Nephron progenitor cell (in vitro differentiated cells): ENCODE data around the gene CCNJL.
"Not testable (repeated sequence)": the region's sequence is repeated elsewhere in the genome, so short reads cannot be mapped to it uniquely, and the experiment has no call there.

Experiments used
- DNase-seq: peaks from one replicate; pipeline ENCODE4 v3.0.0; 2021
- H3K27ac Mint-ChIP-seq: 2 replicates; pipeline ENCODE4 v1.8.0; 2021; ENCODE audit warnings: mild to moderate bottlenecking, moderate library complexity, mixed read lengths
- H3K27me3 Mint-ChIP-seq: 2 replicates; pipeline ENCODE4 v1.8.0; 2021; ENCODE audit warnings: mild to moderate bottlenecking, low read depth, mixed read lengths; ENCODE audit not compliant: poor library complexity
- H3K36me3 Mint-ChIP-seq: 2 replicates; pipeline ENCODE4 v1.8.0; 2021; ENCODE audit warnings: low read depth, mixed read lengths
- H3K4me1 Mint-ChIP-seq: 2 replicates; pipeline ENCODE4 v1.8.0; 2021; ENCODE audit warnings: mixed read lengths
- H3K4me3 Mint-ChIP-seq: 2 replicates; pipeline ENCODE4 v1.8.0; 2021; ENCODE audit warnings: mild to moderate bottlenecking, moderate library complexity, mixed read lengths
- H3K9me3 Mint-ChIP-seq: 2 replicates; pipeline ENCODE4 v1.8.0; 2021; ENCODE audit warnings: mild to moderate bottlenecking, moderate library complexity, mixed read lengths
- TF ChIP-seq, protein P1 (sequence below): fragments of 200-600 bp; sonication (generic); IDR thresholded peaks from 2 replicates; pipeline ENCODE4 v1.5.0; 2021; ENCODE audit warnings: antibody characterized with exemption

Gene CCNJL

GRCh38 chr5:160339406-160340130 lies 27.2 kb upstream of the CCNJL start:
- no peaks in the 10 kb centered on the region for H3K36me3 Mint-ChIP-seq
- no peaks in the 10 kb centered on the region for H3K9me3 Mint-ChIP-seq
- H3K4me1 Mint-ChIP-seq: peaks cover 51% of the 10 kb centered on the region
- no peak for DNase-seq
- TF ChIP-seq, protein P1, sequence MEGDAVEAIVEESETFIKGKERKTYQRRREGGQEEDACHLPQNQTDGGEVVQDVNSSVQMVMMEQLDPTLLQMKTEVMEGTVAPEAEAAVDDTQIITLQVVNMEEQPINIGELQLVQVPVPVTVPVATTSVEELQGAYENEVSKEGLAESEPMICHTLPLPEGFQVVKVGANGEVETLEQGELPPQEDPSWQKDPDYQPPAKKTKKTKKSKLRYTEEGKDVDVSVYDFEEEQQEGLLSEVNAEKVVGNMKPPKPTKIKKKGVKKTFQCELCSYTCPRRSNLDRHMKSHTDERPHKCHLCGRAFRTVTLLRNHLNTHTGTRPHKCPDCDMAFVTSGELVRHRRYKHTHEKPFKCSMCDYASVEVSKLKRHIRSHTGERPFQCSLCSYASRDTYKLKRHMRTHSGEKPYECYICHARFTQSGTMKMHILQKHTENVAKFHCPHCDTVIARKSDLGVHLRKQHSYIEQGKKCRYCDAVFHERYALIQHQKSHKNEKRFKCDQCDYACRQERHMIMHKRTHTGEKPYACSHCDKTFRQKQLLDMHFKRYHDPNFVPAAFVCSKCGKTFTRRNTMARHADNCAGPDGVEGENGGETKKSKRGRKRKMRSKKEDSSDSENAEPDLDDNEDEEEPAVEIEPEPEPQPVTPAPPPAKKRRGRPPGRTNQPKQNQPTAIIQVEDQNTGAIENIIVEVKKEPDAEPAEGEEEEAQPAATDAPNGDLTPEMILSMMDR: no peak
- peaks cover 6% of the 10 kb centered on the region for H3K27me3 Mint-ChIP-seq
- no peak overlapping the region for H3K4me3 Mint-ChIP-seq
- H3K27ac Mint-ChIP-seq: no peak overlapping the region

- not testable (repeated sequence) for H3K27me3 Mint-ChIP-seq, DNase-seq, H3K36me3 Mint-ChIP-seq, H3K4me3 Mint-ChIP-seq, H3K27ac Mint-ChIP-seq, H3K9me3 Mint-ChIP-seq
- H3K4me1 Mint-ChIP-seq: peaks cover 26% of the 10 kb centered on the region
These were observed 22.4 kb upstream of the CCNJL start for GRCh38 chr5:160334716-160335115.

GRCh38 chr5:160333721-160334120 lies 21.4 kb upstream of the CCNJL start:
- Mint-ChIP-seq H3K9me3 (no peaks in the 10 kb centered on the region), H3K27me3 (peaks cover 7% of the 10 kb centered on the region), H3K27ac (no peak overlapping the region), H3K4me3 (no peak overlapping the region), H3K4me1 (peaks cover 21% of the 10 kb centered on the region), H3K36me3 (no peaks in the 10 kb centered on the region)
- TF ChIP-seq, protein P1: no peak
- no peak for DNase-seq

DNA sequence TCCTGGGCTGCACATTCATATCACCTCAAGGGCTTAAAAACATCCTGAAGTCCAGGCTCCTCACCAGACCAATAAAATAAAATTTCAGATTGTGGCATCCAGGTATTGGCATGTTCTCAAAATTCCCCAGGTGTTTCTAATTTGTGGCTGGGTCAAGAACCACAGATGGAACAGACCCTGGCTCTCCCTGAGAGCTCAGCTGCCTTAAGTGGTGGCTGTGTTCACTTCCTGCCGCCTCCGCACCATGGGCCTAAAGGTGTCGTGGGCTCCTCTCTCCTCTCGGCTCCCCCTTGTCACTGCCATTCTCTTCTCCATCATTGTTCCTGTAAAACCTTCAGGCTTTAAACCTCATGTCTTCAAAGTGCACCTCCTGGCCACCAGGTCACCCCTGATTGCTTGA lies 17.8 kb upstream of the CCNJL start:
- Mint-ChIP-seq H3K9me3 (no peaks in the 10 kb centered on the region), H3K27me3 (peaks cover 7% of the 10 kb centered on the region), H3K4me3 (no peak overlapping the region), H3K4me1 (peaks cover 10% of the 10 kb centered on the region), H3K27ac (no peak overlapping the region), H3K36me3 (no peaks in the 10 kb centered on the region)
- no peak for DNase-seq
- TF ChIP-seq, protein P1: no peak

DNA sequence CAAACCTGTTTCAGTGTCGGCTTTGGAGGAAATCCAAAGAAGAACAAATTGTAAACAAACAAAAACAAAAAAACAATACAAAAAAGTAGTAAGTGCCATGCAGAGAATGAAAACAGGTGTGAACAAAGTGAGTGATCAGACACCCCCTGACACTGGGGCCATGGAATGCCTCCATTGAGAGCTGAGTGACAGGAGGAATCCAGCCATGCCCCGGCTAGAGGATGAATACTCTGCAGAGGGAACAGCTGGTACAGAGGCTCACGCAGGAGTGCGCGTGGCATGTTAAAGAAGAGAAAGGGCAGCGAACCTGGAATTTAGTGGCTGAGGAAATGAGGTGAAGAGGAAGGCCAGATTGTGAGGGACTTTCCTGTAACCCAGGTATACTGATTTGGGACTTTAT lies 15.5 kb upstream of the CCNJL start:
- TF ChIP-seq, protein P1: no peak
- no peak overlapping the region for H3K4me3 Mint-ChIP-seq
- H3K9me3 Mint-ChIP-seq: no peaks in the 10 kb centered on the region
- DNase-seq: no peak
- H3K27me3 Mint-ChIP-seq: peaks cover 6% of the 10 kb centered on the region
- no peak overlapping the region for H3K27ac Mint-ChIP-seq
- H3K4me1 Mint-ChIP-seq: peaks cover 10% of the 10 kb centered on the region
- no peaks in the 10 kb centered on the region for H3K36me3 Mint-ChIP-seq

DNA sequence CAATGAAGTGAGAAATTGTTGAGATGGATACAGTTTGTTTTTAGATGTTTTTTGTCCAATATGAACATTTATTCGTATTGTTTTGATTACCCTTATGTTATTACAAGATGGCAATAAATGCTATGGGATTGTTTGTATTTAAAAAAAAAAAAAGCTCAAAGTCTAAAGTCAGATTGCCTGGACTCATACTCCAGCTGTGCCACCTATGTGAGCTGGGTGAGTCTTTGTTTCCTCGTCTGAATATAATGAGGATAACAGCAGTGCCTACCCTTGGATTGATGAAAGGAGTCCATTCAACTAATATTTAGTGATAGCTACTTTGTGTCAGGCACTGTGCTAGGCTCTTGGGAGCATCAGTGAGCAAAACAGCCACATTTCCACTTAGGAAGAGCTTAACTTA lies 14.6 kb upstream of the CCNJL start:
- Mint-ChIP-seq H3K27ac (no peak overlapping the region), H3K36me3 (no peaks in the 10 kb centered on the region), H3K27me3 (peaks cover 7% of the 10 kb centered on the region), H3K4me1 (peaks cover 10% of the 10 kb centered on the region), H3K9me3 (no peaks in the 10 kb centered on the region), H3K4me3 (no peak overlapping the region)
- TF ChIP-seq, protein P1: no peak
- DNase-seq: no peak
